HG02870 (cell line): ENCODE data around the gene SPEM2.

Experiments
- ATAC-seq: cut with Tn5 transposase; IDR thresholded peaks from one replicate; pipeline ENCODE4 v1.9.1; 2021; ENCODE audit warnings: mild to moderate bottlenecking, moderate library complexity; ENCODE audit not compliant: unreplicated experiment

SPEM2 gene

GRCh38 chr17:7403977-7404736 is 21.3 kb upstream of the SPEM2 start, which contains the start of gene TMEM256:
Gene TMEM256 (minus strand): TSS chr17:7404097. CDS start chr17:7404084, 13 bp downstream.
- ATAC-seq: peak; percentile 93

GRCh38 chr17:7404737-7405349 is 20.6 kb upstream of the SPEM2 start:
- ATAC-seq: no peak

- ATAC-seq: no peak
Measured at GRCh38 chr17:7405350-7406234, 19.8 kb upstream of the SPEM2 start.

GRCh38 chr17:7406235-7406825 is 19.1 kb upstream of the SPEM2 start:
- ATAC-seq: no peak

GRCh38 chr17:7407082-7407481 is 18.3 kb upstream of the SPEM2 start:
- no peak for ATAC-seq

- no peak for ATAC-seq
Measured at GRCh38 chr17:7407485-7408251, 17.7 kb upstream of the SPEM2 start, which contains the start of gene NLGN2. Gene NLGN2 (plus strand): TSS chr17:7407845. CDS start chr17:7408256, 411 bp downstream.

- ATAC-seq: no peak
Measured at GRCh38 chr17:7408252-7408727, 17.1 kb upstream of the SPEM2 start.

GRCh38 chr17:7408863-7409262 is 16.6 kb upstream of the SPEM2 start:
- no peak for ATAC-seq

- no peak for ATAC-seq
Measured at GRCh38 chr17:7409716-7410115, 15.7 kb upstream of the SPEM2 start.

- no peak for ATAC-seq
Measured at GRCh38 chr17:7410634-7411426, 14.6 kb upstream of the SPEM2 start.

GRCh38 chr17:7411427-7411750 is 14.0 kb upstream of the SPEM2 start:
- ATAC-seq: no peak

- no peak for ATAC-seq
Measured at GRCh38 chr17:7413346-7413985, 11.9 kb upstream of the SPEM2 start.

- no peak for ATAC-seq
Measured at GRCh38 chr17:7414837-7415236, 10.6 kb upstream of the SPEM2 start.

- ATAC-seq: no peak
Measured at GRCh38 chr17:7415784-7416183, 9.6 kb upstream of the SPEM2 start.

GRCh38 chr17:7416323-7416722 is 9.1 kb upstream of the SPEM2 start:
- no peak for ATAC-seq

- ATAC-seq: no peak
Measured at GRCh38 chr17:7417056-7417655, 8.3 kb upstream of the SPEM2 start.

- no peak for ATAC-seq
Measured at GRCh38 chr17:7418472-7419152, 6.8 kb upstream of the SPEM2 start.
